GM20431 (cell line): Measurements from ENCODE around the gene HENMT1.
"Not testable (repeated sequence)": the region's sequence is repeated elsewhere in the genome, so short reads cannot be mapped to it uniquely, and the experiment has no call there.

Source experiments
- in situ Hi-C: fragments of 300-500 bp; cut with MseI, MboI; formaldehyde crosslinking; loops from one replicate; pipeline ENCODE4 v1.15.0; 2020; ENCODE audit warnings: low sequenced_read_pairs; ENCODE audit not compliant: unreplicated experiment

HENMT1 gene

DNA sequence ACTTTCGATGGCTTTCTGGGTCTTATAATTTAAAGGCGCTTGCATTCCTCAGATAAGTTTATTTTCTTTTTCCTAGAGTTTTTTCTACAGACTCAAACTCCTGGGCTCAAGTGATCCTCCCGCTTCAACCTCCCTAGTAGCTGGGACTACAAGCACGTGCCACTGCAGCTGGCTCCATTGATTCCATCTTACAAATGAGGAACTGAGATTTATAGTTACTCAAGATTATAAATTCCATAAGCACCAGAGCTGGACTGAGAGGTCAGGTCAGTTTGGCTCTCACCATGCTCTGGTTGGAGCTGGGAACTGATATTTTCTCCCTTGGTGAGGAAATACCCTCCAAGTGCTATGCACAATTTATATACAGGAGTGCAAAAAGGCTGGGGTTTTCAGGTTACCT is 17.8 kb upstream of the HENMT1 start:
- in situ Hi-C loops, result no loop called here

DNA sequence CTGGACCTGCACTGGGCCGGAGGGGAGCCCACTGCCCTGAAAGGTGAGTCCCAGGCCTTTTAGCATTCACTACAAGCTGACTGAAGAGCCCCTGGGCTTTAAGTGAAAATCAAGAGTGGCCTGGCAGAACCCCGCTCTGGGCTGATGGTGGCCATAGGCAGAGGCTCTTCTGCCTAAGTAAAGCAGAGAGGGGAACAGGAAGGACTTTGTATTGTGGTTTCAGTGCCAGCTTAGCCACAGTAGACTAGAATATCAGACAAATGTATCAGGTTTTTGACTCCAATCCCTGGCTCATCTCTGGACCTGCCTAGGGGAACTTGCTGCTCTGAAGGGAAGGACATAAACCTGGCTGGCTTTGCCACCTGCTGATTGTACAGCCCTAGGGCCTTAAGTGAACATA is 10.2 kb upstream of the HENMT1 start:
- in situ Hi-C loops, result no loop called here

DNA sequence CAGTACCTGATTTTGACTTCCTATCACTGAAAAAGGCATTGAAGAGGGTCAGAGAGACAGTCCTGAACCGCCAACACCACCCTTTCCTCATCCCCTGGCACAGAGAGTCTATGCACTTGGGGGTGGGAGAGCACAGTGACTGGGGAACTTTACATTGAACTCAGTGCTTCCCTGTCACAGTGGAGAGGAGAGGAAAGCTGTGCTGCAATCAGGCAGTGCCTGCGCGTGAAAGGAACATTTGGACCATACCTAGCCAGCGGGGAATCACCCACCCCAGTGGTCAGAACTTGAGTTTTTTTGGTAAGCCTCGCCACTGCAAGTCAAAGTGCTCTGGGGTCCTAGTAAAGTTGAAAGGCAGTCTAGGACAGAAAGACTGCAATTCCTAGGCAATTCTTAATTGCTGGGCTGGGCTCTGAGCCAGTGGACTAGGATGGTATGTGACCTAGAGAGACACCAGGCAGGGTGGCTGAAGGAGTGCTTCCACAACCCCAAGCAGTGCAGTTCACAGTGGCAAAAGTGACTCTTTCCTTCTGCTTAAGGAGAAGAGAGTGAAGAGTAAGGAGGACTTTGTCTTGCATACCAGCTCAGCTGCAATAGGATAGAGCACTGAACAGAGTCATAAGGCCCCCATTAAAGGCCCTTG is 9.4 kb upstream of the HENMT1 start:
- in situ Hi-C loops, result no loop called here

DNA sequence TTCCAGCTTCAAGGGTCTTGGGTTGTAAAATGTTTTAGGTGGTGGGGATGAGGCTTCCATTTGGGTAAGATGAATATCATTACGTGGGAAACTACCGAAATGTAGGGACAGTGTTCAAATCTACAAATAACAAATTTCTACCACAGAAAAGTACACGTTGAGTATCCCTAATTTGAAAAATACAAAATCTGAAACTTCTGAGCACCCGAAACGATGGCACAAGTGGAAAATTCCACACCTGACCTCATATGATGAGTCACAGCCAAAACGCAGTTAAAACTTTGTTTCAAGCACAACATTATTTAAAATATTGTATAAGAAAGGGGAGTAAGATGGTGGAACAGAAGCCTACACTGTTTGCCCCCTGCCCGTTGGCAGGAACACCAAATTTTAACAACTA is 8.8 kb upstream of the HENMT1 start:
- in situ Hi-C loops, result no loop called here

DNA sequence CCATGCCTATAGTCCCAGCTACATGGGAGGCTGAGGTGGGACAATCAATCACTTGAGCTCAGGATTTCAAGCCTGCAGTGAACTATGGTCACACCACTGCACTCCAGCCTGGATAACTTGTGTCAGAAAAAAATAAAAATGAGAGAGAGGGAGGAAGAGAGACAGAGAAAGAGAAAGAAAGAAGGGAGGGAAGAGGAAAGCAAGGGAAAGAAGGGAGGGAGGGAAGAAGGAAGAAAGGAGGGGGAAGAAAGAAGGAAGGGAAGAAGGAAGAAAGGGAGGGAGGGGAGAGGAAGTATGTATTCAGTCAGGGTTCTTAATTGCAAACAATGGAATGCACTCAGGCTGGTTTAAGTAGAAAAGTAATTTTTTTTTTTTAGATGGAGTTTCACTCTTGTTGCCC is 7.9 kb upstream of the HENMT1 start:
- in situ Hi-C loops, result no loop called here

DNA sequence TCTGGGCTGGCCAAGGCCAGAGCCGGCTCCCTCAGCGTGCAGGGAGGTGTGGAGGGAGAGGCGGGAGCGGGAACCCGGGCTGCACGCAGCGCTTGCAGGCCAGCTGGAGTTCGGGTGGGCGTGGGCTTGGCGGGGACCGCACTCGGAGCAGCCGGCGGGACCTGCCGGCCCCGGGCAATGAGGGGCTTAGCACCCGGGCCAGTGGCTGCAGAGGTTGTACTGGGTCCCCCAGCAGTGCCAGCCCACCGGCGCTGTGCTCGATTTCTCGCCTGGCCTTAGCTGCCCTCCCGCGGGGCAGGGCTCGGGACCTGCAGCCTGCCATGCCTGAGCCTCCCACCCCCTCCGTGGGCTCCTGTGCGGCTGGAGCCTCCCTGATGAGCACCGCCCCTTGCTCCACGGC is 6.5 kb upstream of the HENMT1 start:
- in situ Hi-C loops, result not testable (repeated sequence)

DNA sequence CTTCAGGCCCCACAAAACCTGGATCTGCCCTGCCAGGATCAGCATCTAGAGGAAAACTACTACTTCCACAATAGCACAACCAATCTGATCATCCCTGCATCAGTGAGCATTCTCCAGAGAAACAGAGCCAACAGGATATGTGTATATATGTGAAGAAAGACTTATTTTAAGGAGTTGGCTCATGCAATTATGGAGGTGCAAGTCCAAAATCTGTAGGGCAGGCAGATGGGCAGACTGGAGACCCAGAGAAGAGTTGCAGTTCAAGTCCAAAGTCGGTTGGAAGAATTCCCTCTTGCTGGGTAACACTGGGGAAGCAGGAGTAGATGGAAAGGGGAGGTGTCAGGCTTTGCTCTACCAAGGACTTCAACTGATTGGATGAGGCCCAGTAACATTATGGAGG is 4.9 kb upstream of the HENMT1 start:
- in situ Hi-C loops, result no loop called here

DNA sequence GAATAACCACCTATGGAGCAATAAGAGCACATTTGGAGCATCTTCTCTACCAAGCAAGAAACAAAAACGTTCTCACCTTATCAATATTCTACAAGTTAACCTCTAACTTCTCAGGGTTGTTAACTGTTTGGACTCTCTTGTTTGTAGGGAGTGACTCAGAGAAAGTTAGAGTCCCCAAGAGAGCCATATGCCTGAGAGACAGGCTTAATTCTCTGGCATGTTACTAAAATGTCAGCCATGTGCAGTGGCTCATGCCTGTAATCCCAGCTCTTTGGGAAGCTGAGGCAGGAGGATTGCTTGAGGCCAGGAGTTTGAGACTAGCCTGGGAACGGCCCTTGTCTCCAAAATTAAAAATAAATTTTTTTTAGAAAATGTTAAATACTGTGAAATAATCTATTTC is 4.2 kb upstream of the HENMT1 start:
- in situ Hi-C loops, result no loop called here

DNA sequence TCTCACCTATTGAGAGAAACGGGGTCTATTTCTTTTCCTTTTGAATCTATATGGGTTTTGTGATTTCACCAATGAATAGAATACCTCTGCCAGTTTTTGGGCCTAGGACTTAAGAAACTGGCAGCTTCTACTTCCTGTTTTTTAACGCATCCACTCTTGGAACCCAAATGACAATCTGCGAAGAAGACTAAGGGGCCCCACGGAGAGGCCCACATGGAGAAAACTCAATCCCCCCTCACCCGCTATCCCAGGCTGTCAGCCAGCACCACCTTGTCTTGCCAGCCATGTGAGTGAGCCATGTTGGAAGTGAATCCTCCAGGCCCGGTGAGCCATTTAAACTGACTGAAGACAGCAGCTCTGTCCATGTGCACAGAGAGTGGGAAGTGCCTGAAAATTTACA is 3.6 kb upstream of the HENMT1 start:
- in situ Hi-C loops, result no loop called here

DNA sequence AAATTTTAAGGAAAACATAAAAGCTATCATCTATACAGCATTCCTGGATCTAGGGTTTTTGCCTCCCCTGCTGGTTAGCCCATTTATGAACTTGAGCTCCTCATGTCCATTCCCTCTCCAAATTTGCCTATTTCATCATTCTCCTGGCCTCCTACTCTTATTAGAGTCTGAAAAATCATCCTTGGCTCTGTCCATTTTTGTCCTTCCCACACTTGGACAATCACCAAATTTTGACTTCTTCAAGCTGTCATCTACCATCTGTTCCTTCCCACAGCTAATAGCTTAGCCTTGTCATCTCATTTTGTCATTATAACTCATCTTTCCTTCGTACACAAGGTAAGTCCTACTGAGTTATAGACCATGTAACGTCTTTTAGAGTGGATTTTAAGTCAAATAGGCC is 2.2 kb upstream of the HENMT1 start:
- in situ Hi-C loops, result no loop called here

DNA sequence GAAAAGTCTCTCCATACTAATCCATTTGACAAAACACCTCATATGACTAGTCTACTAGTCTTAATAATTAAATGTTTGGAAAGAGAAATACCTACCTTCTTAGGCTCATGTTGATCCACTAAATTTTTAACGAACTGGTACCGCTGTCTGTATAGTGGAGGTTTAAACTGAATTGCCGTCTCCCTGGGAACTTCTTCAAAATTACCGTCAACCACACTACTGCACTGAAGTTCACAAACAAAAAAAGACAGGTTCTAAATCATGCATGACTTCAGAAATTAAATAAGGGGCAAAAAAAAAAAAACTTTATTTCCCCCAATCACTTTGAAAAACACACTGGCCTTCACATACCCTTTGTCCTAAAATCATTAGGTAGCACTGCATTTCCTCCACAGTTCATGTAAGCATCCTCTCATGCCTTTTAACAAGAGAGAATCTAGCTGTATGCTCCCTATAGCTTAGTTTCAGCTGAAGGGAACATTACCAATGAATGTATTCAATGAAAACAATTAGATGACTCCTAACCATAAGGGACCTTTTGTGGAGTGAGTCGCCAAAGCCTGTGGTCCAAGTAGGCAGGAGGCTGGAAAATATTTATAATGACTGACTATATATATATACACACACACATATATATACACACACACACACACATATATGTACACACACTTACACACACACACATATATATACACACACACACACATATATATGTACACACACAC is 3.4 kb downstream of the HENMT1 start:
- in situ Hi-C loops, result no loop called here

DNA sequence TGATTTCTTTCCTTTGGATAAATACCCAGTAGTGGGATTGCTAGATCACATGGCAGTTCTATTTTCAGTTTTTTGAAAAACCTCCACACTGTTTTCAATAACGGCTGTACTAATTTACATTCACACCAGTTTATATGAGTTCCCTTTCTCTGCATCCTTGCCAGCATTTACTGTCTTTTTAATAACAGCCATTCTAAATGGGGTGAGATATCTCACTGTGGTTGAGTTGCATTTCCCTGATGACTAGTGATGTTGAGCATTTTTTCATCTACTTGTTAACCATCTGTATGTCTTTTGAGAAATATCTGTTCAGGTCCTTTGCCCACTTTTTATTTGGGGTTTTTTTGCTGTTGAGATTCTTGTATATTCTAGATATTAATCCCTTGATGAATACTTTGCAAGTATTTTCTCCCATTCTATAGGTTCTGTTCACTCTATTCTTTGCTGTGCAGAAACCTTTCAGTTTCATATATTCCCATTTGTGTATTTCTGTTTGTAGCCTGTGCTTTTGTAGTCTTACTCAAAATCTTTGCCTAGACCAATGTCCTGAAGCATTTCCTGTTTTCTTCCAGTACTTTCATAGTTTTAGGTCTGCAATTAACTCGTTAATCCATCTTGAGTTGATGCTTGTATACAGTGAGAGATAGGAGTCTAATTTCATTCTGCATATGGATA is 7.3 kb downstream of the HENMT1 start:
- in situ Hi-C loops, result no loop called here

DNA sequence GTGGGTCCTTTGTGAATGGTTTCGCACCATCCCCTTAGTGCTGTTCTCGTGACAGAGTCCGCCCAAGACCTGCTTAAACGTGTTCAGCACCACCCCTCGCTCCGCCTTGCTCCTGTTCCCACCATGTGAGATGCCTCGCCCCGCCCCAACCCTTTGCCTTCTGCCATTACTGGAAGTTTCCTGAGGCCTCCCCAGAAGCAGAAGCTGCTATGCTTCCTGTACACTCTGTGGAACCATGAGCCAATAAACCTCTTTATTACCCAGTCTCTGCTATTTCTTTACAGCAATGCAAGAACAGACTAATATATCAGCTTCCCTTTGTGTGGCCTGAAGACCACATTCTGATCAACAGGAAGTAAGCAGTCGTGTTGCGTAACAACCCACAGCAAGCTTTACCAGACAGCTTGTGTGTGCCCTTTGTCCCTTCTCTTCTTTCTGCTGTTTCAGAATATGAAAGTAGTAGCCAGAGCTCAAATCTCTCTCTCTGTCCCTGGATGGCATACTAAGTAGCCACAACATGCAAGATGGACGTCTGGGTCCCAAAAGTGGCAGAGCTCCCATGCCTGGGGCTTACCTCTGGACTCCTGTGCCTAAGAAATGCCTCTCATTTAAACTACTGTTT is 14.1 kb downstream of the HENMT1 start:
- in situ Hi-C loops, result no loop called here

DNA sequence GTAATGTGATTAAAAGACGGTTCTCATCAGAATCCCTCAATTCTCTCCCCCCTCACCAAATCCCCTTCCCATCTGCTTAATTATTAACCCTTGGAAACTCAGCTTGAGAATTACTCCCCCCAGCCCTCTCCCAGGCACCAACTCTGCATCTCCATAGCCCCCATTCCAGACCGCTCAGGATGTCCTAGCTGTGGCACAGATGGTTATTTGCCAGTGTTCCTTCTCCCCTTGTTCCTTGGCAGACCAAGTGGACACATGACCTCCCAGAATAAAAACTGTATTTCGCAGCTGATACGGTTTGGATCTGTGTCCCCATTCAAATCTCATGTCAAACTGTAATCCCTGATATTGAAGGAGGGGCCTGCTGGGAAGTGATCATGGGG is 14.6 kb downstream of the HENMT1 start:
- in situ Hi-C loops, result no loop called here

DNA sequence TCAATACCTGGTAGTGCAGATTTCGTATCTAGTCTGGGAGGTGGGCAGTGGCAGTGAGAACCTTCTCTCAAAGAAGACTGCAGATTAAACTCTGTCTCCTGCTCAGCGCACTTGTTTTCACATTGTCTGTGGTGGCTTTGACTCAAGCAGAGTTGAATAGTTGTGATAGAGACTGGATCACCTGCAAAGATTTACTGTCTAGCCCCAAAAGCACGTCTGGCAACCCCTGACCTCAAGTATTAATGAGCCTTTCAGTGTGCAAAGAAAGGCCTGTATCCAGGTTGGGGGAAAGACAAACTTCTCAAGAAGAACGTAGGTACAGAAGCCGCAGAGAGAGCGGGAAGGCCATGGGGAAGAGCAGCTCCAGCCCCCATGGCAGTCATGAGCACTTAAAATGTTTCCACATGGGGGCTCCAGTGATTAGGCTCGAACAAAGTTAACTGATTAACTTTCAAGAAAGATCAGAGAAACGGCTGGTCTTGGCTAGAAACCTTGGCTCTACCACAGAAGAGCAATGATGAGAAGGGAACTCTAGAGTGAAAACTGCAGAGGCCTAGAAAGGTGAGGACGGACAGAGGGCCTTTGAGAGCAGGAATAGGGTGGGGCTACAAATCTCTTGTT is 15.2 kb downstream of the HENMT1 start:
- in situ Hi-C loops, result no loop called here

DNA sequence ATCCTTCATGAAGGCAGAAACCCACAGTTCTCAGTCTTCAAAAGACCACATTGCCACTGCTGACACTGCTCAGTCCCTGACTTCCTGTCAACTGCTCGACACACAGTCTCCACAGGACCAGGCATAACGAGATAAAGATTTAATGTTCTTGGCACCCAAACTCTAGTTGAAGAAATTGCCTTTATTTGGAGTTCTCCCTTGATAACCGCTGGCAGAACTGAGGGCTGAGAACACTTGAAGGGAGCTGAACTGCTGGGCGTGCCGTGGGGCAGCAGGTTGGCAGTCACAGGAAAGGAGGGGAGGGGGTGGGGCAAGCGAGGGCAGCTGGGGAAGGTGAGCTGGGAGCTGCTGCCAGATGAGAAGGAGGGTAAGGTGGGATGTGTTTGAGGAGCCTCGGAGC is 15.9 kb downstream of the HENMT1 start:
- in situ Hi-C loops, result no loop called here

DNA sequence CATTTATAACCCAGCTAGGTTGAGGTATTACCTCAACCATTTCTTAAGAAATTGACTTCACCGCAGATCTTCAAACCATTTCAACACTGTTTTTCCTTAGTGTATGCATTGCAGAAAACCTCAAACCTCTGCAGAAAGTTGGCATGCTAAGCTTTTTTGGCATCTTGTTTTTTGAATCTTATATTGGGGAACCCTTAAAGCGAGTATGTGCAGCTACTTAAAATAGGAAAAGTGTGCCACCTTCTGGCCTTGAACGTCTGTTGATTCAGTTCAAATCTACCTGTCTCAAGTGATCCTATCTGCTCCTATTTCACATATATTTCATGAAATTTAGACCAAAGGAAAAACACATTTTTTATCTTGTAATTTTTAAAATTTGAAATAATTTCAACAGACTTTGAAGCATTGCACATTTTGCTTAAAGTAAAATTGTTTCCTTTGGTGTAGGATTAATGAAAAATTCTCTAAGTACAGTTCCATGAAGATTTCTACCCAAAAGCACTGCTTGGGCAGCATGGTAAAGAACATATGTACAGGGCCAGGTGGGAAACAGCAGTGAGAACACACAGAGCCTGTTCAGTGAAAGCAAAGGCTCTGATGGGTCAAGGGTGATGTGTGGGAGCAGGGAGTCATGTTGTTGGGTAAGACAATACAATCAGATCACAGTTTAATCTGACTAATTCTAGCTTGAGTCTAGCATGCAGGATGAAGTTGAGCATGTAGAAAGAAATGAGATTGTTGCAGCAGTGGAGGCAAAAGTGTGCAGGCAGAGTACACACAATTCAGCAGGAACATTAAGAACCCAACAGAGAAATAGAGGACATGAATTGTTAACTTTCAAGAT is 17.2 kb downstream of the HENMT1 start:
- in situ Hi-C loops, result no loop called here

DNA sequence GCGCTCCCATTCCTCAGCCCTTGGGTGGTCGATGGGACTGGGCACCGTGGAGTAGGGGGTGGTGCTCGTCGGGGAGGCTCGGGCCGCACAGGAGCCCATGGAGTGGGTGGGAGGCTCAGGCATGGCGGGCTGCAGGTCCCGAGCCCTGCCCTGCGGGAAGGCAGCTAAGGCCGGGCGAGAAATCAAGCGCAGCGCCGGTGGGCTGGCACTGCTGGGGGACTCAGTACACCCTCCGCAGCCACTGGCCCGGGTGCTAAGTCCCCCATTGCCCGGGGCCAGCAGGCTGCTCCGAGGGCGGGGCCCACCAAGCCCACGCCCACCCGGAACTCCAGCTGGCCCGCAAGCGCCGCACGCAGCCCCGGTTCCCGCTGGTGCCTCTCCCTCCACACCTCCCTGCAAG is 20.0 kb downstream of the HENMT1 start:
- in situ Hi-C loops, result not testable (repeated sequence)

DNA sequence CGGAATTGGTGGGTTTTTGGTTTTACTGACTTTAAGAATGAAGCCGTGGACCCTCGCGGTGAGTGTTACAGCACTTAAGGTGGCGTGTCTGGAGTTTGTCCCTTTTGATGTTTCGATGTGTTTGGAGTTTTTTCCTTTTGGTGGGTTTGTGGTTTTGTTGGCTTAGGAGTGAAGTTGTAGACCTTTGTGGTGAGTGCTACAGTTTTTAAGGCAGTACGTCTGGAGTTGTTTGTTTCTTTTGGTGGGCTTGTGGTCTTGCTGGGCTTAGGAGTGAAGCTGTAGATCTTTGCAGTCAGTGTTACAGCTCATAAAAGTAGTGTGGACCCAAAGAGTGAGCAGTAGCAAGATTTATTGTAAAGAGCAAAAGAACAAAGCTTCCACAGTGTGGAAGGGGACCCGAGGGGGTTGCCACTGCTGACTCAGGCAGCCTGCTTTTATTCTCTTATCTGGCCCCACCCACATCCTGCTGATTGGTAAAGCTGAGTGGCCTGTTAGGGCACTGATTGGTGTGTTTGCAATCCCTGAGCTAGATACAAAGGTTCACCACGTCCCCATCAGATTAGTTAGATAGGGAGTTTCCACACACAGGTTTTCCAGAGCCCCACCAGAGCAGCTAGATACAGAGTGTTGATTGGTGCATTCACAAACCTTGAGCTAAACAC is 20.9 kb downstream of the HENMT1 start:
- in situ Hi-C loops, result no loop called here
